A549 (cell line): ENCODE results near the gene THRAP3. TPM values are rescaled to one million over a fixed set of nuclear protein-coding genes. Genes with fewer than 3 reads are reported as not detected.
A peak's percentile ranks its signal among the peaks of the same experiment; 100 is the strongest.
"Not testable (repeated sequence)": the region's sequence is repeated elsewhere in the genome, so short reads cannot be mapped to it uniquely, and the experiment has no call there.

Experiments used
- ATAC-seq, 2 experiments: fragments of 200-7000 bp in 1 of 2; fragments of >200 bp in 1 of 2; cut with Nextera tagmentation in 1 of 2; cut with Tn5 transposase in 1 of 2; 3 replicates each; pipeline versions ENCODE4 v1.8.0 to v1.9.1; 2018 to 2020; ENCODE audit warnings: mild to moderate bottlenecking in 1 of 2, moderate library complexity in 1 of 2
- CTCF ChIA-PET: fragments of 300-600 bp; sonication (Branson Sonifier 250); formaldehyde crosslinking; extraction: SDS; loops from one replicate; lab custom pipeline; 2021; ENCODE audit warnings: antibody characterized with exemption, inconsistent platforms; lab: Yijun Ruan, JAX
- POLR2A ChIA-PET: fragments of 350-600 bp; formaldehyde crosslinking; extraction: SDS; loops from one replicate; lab custom pipeline; 2021; ENCODE audit warnings: antibody characterized with exemption, inconsistent platforms; lab: Yijun Ruan, JAX
- DNase-seq, 2 experiments: peaks; one replicate each; pipeline versions ENCODE4 v3.0.0 to v3.0.0-alpha.2; 2011 to 2016; ENCODE audit warnings: low read depth in 1 of 2, low spot score in 1 of 2
- FAIRE-seq: peaks from 2 replicates; lab custom pipeline; 2011; peaks lifted over from hg19 to GRCh38; lab: Jason Lieb, UNC
- H3K27ac ChIP-seq, 2 experiments: fragments of >200 bp; sonication (Bioruptor Twin); formaldehyde crosslinking; 3 replicates each; pipeline ENCODE4 v1.5.1; 2016 to 2017
- H3K4me1 ChIP-seq: fragments of >200 bp; sonication (Bioruptor Twin); formaldehyde crosslinking; 3 replicates; pipeline ENCODE4 v1.6.1; 2016
- H3K4me2 ChIP-seq: fragments of >200 bp; sonication (Bioruptor Twin); formaldehyde crosslinking; 3 replicates; pipeline ENCODE4 v1.6.1; 2016
- H3K4me3 ChIP-seq: fragments of >200 bp; sonication (Bioruptor Twin); formaldehyde crosslinking; 3 replicates; pipeline ENCODE4 v1.5.1; 2016
- H3K9me3 ChIP-seq: fragments of >200 bp; sonication (Bioruptor Twin); formaldehyde crosslinking; 3 replicates; pipeline ENCODE4 v1.6.1; 2016
- ATOH8 ChIP-seq: fragments of 250-450 bp; sonication (Bioruptor Pico); IDR thresholded peaks from 2 replicates; pipeline ENCODE4 v1.5.0; 2020; ENCODE audit warnings: low read depth, mild to moderate bottlenecking, moderate library complexity
- CBX8 ChIP-seq: fragments of 200-600 bp; sonication (generic); IDR thresholded peaks from 2 replicates; pipeline ENCODE4 v1.6.1; 2016
- CEBPB ChIP-seq, 2 experiments: fragments of >200 bp in 1 of 2; sonication (Bioruptor Twin) in 1 of 2; formaldehyde crosslinking in 1 of 2; IDR thresholded peaks; 2 replicates each; pipeline ENCODE4 v1.6.1; 2012 to 2016
- CHD4 ChIP-seq: fragments of 200-600 bp; sonication (generic); IDR thresholded peaks from 2 replicates; pipeline ENCODE4 v1.6.1; 2016; ENCODE audit warnings: antibody characterized with exemption, mild to moderate bottlenecking, borderline replicate concordance
- ELK1 ChIP-seq: fragments of 150-350 bp; IDR thresholded peaks from 2 replicates; pipeline ENCODE4 v1.6.1; 2014; ENCODE audit warnings: low read depth, mild to moderate bottlenecking, low read length
- FOXS1 ChIP-seq: fragments of 250-450 bp; sonication (Bioruptor Pico); IDR thresholded peaks from 2 replicates; pipeline ENCODE4 v1.5.0; 2020; ENCODE audit warnings: mild to moderate bottlenecking, moderate library complexity
- HDAC2 ChIP-seq: fragments of 200-600 bp; sonication (generic); IDR thresholded peaks from 2 replicates; pipeline ENCODE4 v1.6.1; 2016
- HES2 ChIP-seq: fragments of >200 bp; sonication (Bioruptor Twin); formaldehyde crosslinking; IDR thresholded peaks from 2 replicates; pipeline ENCODE4 v1.6.1; 2016
- HMGXB4 ChIP-seq: fragments of 250-450 bp; sonication (Bioruptor Pico); IDR thresholded peaks from 2 replicates; pipeline ENCODE4 v1.5.0; 2021; ENCODE audit warnings: mild to moderate bottlenecking, moderate library complexity, borderline replicate concordance
- JUN ChIP-seq, 2 experiments: fragments of >200 bp; sonication (Bioruptor Twin); formaldehyde crosslinking; IDR thresholded peaks; 2 replicates in 1 of 2; 3 replicates in 1 of 2; pipeline ENCODE4 v1.6.1; 2016 to 2017
- PHF8 ChIP-seq: fragments of 200-600 bp; sonication (generic); IDR thresholded peaks from 2 replicates; pipeline ENCODE4 v1.6.1; 2016; ENCODE audit warnings: low read depth, mild to moderate bottlenecking, antibody characterized with exemption, moderate library complexity, borderline replicate concordance
- POLR2A ChIP-seq: IDR thresholded peaks from 2 replicates; pipeline ENCODE4 v1.6.1; 2012; ENCODE audit warnings: mild to moderate bottlenecking, low read length
- RARB ChIP-seq: fragments of 250-450 bp; sonication (Bioruptor Pico); IDR thresholded peaks from 2 replicates; pipeline ENCODE4 v1.8.0; 2021; ENCODE audit warnings: mild to moderate bottlenecking, moderate library complexity
- REST ChIP-seq: fragments of 200-600 bp; sonication (generic); IDR thresholded peaks from 2 replicates; pipeline ENCODE4 v1.6.1; 2016; ENCODE audit warnings: antibody characterized with exemption, mild to moderate bottlenecking, moderate library complexity
- TFCP2L1 ChIP-seq: fragments of 250-450 bp; sonication (Bioruptor Pico); IDR thresholded peaks from 2 replicates; pipeline ENCODE4 v1.5.0; 2021; ENCODE audit warnings: mild to moderate bottlenecking
- TP53 ChIP-seq: fragments of 250-450 bp; sonication (Bioruptor Pico); IDR thresholded peaks from 2 replicates; pipeline ENCODE4 v1.5.0; 2021; ENCODE audit warnings: mild to moderate bottlenecking, moderate library complexity
- ZC3H11A ChIP-seq: fragments of 450-650 bp; IDR thresholded peaks from 2 replicates; pipeline ENCODE4 v1.6.1; 2014; ENCODE audit warnings: antibody characterized with exemption, mild to moderate bottlenecking
- ZFP36 ChIP-seq: fragments of 450-650 bp; IDR thresholded peaks from 2 replicates; pipeline ENCODE4 v1.6.1; 2014; ENCODE audit warnings: borderline replicate concordance; ENCODE audit not compliant: partially characterized antibody
- ZNF302 ChIP-seq: fragments of 250-450 bp; sonication (Bioruptor Pico); IDR thresholded peaks from 2 replicates; pipeline ENCODE4 v1.9.0; 2021; ENCODE audit warnings: inconsistent platforms, mild to moderate bottlenecking, moderate library complexity
- WGBS: methylation state at CpG from one replicate; pipeline ENCODE4 v1.1.6; 2017; ENCODE audit errors: missing lambda C conversion rate; 5-methylcytosine and 5-hydroxymethylcytosine counted together
- polyA plus RNA-seq, 4 experiments: library from polyadenylated mRNA; depleted of rRNA in 3 of 4; stranded (reverse); fragments of >200 nt; fragmentation: RNase III in 1 of 4; extraction: RNeasy Plus Mini Kit Qiagen cat#74134 plus additional on column Dnase treatment in 1 of 4; gene quantifications; 2 replicates in 3 of 4; 3 replicates in 1 of 4; pipeline ENCODE4 v1.2.3, GENCODE V29; 2011 to 2017

THRAP3 gene
- polyA plus RNA-seq, 2 of the 4 experiments (the other 2 are of a cell fraction): 60.0 to 60.7 TPM

GRCh38 chr1:36251794-36252481 is 27.7 kb downstream of the THRAP3 start:
- TF ChIP-seq POLR2A: no peak
- no peak for TF ChIP-seq TP53 (CRISPR knock-in tag)
- no peak for TF ChIP-seq HDAC2
- TF ChIP-seq HES2: no peak
- no peak for TF ChIP-seq FOXS1 (CRISPR knock-in tag)
- TF ChIP-seq RARB: no peak
- TF ChIP-seq ATOH8 (CRISPR knock-in tag): no peak
- no peak for TF ChIP-seq CEBPB (IDR thresholded peaks at IDR 0.05)
- TF ChIP-seq HMGXB4 (CRISPR knock-in tag): no peak
- TF ChIP-seq ZFP36: no peak
- TF ChIP-seq CHD4: no peak
- no peak for TF ChIP-seq ZC3H11A
- TF ChIP-seq CBX8: no peak
- no peak for TF ChIP-seq JUN (IDR thresholded peaks at IDR 0.05)
- no peak for TF ChIP-seq REST
- TF ChIP-seq PHF8: no peak
- TF ChIP-seq ELK1: no peak
- TF ChIP-seq TFCP2L1 (CRISPR knock-in tag): no peak
- no peak for TF ChIP-seq ZNF302 (CRISPR knock-in tag)
- TF ChIP-seq, all 56 proteins: peak for 0
- peak overlapping the region; percentile 19 to 91; a peak in 3 of 6 replicates for H3K27ac ChIP-seq
- no peaks in the 10 kb centered on the region for H3K9me3 ChIP-seq
- peaks cover 67% of the 10 kb centered on the region for H3K4me1 ChIP-seq
- FAIRE-seq (no peak), ATAC-seq (no peak), DNase-seq (no peak)
- H3K4me2 ChIP-seq: peak overlapping the region; percentile 49
- H3K4me3 ChIP-seq: no peak overlapping the region
- ChIA-PET CTCF (interaction anchor here (1.0 to 1.5 kb wide), 2 partner anchors 12 to 102 kb away, joined by 4 read pairs; partner anchors contain the start of gene TRAPPC3), POLR2A (no interaction called here)
- 79% methylated on average over 9 of the region's 9 CpGs for WGBS

- CTCF ChIA-PET: interaction anchor here (1.4 kb wide), 1 partner anchor 102 kb away, joined by 4 read pairs; the partner anchor contains the start of gene TRAPPC3
- 90% methylated on average over 6 of the region's 6 CpGs for WGBS
- peak overlapping the region; percentile 49 for H3K4me2 ChIP-seq
- FAIRE-seq, POLR2A ChIA-PET, ATAC-seq, H3K9me3 ChIP-seq, H3K4me3 ChIP-seq, DNase-seq: not testable (repeated sequence)
- H3K27ac ChIP-seq: peak overlapping the region in 1 of 2 experiments; percentile 91; a peak in 2 of 6 replicates
- peaks cover 68% of the 10 kb centered on the region for H3K4me1 ChIP-seq
These were observed 28.2 kb downstream of the THRAP3 start for GRCh38 chr1:36252482-36252824.
